ENCODE measurements around the gene KIAA0513. TPM values are rescaled to one million over a fixed set of nuclear protein-coding genes. Genes with fewer than 3 reads are reported as not detected.

The KIAA0513 gene
- total and polyA plus RNA-seq, 10 of the 15 experiments (the other 5 are each of a cell fraction or from before 2014, with no cell fraction given): 0.14 to 5.8 (median 2.0) TPM

DNA sequence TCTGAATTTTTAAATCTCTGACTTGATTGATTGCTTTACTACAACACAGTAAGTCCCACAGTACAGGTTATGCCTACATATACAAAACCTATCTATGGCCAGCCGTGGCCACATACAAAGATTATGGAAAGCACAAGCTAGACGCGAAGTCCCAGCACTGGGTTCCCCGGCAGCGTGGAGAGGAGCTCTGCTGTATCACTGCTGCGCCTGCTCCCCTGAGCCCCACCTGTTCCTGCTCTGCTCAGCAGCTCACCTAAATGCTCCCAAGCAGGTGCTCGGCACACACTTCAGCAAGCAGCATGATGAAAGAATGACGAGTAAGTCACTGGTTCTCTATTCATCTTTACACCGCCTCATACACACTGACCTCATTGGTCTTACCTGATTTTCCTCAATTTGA lies 36.8 kb upstream of the KIAA0513 start:
- H3K4me1 ChIP-seq (ENCODE audit: control insufficient read depth, insufficient read depth, low read length): no peaks in the 10 kb centered on the region
- H3K27me3 ChIP-seq (replicated peaks in 1 of 2; ENCODE audit: control insufficient read depth in 2 of 2, insufficient read depth in 2 of 2, low read length in 1 of 2): no peaks in the 10 kb centered on the region
- ChIA-PET SMC1A (ENCODE audit: uncharacterized antibody, unreplicated experiment) (no interaction called here), CTCF (interaction anchor here (3.6 kb wide), 1 partner anchor 19 kb away, joined by 14 read pairs; no protein-coding TSS in a partner anchor), POLR2A (no interaction called here), RAD21 (ENCODE audit: unreplicated experiment) (no interaction called here)
- H3K36me3 ChIP-seq (ENCODE audit: control insufficient read depth in 2 of 2, insufficient read depth in 2 of 2, low read length in 1 of 2): peaks cover 32 to 35% of the 10 kb centered on the region in 2 experiments
- WGBS (ENCODE audit: insufficient coverage, insufficient replicate concordance, low lambda C conversion rate, missing lambda C conversion rate): 97% methylated on average over 9 of the region's 9 CpGs
- no peaks in the 10 kb centered on the region for H4K20me1 ChIP-seq (ENCODE audit: control insufficient read depth, insufficient read depth)
- H3K9me3 ChIP-seq (replicated peaks; ENCODE audit: control insufficient read depth, insufficient read depth, low read length): no peaks in the 10 kb centered on the region
- intact Hi-C loops (cut with micrococcal nuclease; ENCODE audit: unreplicated experiment): no loop called here
- no peak overlapping the region for H3K27ac ChIP-seq (ENCODE audit: control insufficient read depth, insufficient read depth)
- H3K9ac ChIP-seq (ENCODE audit: control insufficient read depth, insufficient read depth, low read length): no peak overlapping the region
- no peak overlapping the region for H3K4me3 ChIP-seq
- H3K4me2 ChIP-seq (ENCODE audit: control insufficient read depth, insufficient read depth): no peak overlapping the region
- H3K79me2 ChIP-seq (ENCODE audit: control insufficient read depth, insufficient read depth, low read length): no peaks in the 10 kb centered on the region; the same call in 1 of the 2 replicates
- FAIRE-seq (no peak), DNase-seq (ENCODE audit: low read depth, low spot score) (no peak), ATAC-seq (no peak)
- no peak overlapping the region for H2AFZ ChIP-seq (ENCODE audit: control insufficient read depth, low read depth, low read length)
- in situ Hi-C loops (cut with MboI): no loop called here
- BruUV-seq (replicated peaks): no TSS peak
- TF ChIP-seq CBX5 (IDR thresholded peaks at IDR 0.05; ENCODE audit: low read depth): no peak
- no peak for TF ChIP-seq RELB (IDR thresholded peaks at IDR 0.05; ENCODE audit: low read depth)
- TF ChIP-seq, protein P1, sequence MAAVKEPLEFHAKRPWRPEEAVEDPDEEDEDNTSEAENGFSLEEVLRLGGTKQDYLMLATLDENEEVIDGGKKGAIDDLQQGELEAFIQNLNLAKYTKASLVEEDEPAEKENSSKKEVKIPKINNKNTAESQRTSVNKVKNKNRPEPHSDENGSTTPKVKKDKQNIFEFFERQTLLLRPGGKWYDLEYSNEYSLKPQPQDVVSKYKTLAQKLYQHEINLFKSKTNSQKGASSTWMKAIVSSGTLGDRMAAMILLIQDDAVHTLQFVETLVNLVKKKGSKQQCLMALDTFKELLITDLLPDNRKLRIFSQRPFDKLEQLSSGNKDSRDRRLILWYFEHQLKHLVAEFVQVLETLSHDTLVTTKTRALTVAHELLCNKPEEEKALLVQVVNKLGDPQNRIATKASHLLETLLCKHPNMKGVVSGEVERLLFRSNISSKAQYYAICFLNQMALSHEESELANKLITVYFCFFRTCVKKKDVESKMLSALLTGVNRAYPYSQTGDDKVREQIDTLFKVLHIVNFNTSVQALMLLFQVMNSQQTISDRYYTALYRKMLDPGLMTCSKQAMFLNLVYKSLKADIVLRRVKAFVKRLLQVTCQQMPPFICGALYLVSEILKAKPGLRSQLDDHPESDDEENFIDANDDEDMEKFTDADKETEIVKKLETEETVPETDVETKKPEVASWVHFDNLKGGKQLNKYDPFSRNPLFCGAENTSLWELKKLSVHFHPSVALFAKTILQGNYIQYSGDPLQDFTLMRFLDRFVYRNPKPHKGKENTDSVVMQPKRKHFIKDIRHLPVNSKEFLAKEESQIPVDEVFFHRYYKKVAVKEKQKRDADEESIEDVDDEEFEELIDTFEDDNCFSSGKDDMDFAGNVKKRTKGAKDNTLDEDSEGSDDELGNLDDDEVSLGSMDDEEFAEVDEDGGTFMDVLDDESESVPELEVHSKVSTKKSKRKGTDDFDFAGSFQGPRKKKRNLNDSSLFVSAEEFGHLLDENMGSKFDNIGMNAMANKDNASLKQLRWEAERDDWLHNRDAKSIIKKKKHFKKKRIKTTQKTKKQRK (IDR thresholded peaks at IDR 0.05; ENCODE audit: low read depth, low read length): no peak
- no peak for TF ChIP-seq SMAD1 (IDR thresholded peaks at IDR 0.05; ENCODE audit: low read depth, partially characterized antibody)
- TF ChIP-seq NKRF (conservative IDR thresholded peaks at IDR 0.05): no peak
- no peak for TF ChIP-seq SMARCA5 (IDR thresholded peaks at IDR 0.05)
- no peak for TF ChIP-seq CREB1 (IDR thresholded peaks at IDR 0.05; ENCODE audit: low read depth)
- TF ChIP-seq SMC3 (IDR thresholded peaks at IDR 0.05; ENCODE audit: borderline replicate concordance, low read length): no peak
- no peak for TF ChIP-seq JUNB (IDR thresholded peaks at IDR 0.05)
- no peak for TF ChIP-seq BHLHE40 (IDR thresholded peaks at IDR 0.05; ENCODE audit: borderline replicate concordance in 1 of 2, low read depth in 2 of 2, low read length in 1 of 2)
- TF ChIP-seq MTA3 (IDR thresholded peaks at IDR 0.05; ENCODE audit: borderline replicate concordance, low read length): no peak
- no peak for TF ChIP-seq IRF4 (IDR thresholded peaks at IDR 0.05; ENCODE audit: low read depth, low read length)
- TF ChIP-seq TCF3 (IDR thresholded peaks at IDR 0.05; ENCODE audit: borderline replicate concordance, insufficient read depth, low read depth, low read length): no peak
- no peak for TF ChIP-seq CBFB (IDR thresholded peaks at IDR 0.05; ENCODE audit: low read depth)
- TF ChIP-seq ZNF207 (IDR thresholded peaks at IDR 0.05; ENCODE audit: borderline replicate concordance): no peak

All from GM12878 (cell line).